Gastrocnemius medialis (tissue), 4 donors: ENCODE data around the gene LANCL2.

ENCODE experiments used
- POLR2A ChIP-seq, 2 donors: fragments of 450-650 bp; IDR thresholded peaks; one replicate each; pipeline ENCODE4 v1.6.1; 2017; ENCODE audit warnings: antibody characterized with exemption in 2 of 2, mild to moderate bottlenecking in 2 of 2, moderate library complexity in 2 of 2
- TF ChIP-seq, protein P1 (sequence below), 5 experiments: fragments of 450-650 bp in 3 of 5; fragments of 200-600 bp in 2 of 5; sonication (generic) in 2 of 5; IDR thresholded peaks in 4 of 5; conservative IDR thresholded peaks in 1 of 5; 1 replicate in 4 of 5; 2 replicates in 1 of 5; pipeline ENCODE4 v1.5.1; 2016 to 2019; ENCODE audit warnings: antibody characterized with exemption in 5 of 5, mild to moderate bottlenecking in 3 of 5, moderate library complexity in 3 of 5

DNA sequence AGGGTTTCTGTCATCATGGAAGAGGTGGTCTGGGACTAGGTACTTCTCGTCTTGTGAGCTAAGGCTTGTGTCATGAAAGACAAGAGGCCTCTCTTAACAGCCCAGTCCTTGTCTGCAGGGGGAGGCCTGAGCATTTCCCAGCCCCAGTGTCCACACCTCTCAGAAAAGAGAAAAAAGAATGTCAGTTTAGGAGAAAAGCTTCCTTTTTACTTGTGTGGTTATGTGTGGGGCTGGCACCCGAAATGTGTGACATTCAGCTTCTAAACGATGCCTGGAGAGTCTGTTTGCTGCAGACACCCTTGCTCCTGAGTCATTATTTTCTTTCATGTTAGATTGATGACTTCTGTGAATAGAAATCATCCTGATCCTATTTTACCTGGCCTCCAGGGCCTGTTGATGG is 67.4 kb downstream of the LANCL2 start:
- TF ChIP-seq, protein P1, sequence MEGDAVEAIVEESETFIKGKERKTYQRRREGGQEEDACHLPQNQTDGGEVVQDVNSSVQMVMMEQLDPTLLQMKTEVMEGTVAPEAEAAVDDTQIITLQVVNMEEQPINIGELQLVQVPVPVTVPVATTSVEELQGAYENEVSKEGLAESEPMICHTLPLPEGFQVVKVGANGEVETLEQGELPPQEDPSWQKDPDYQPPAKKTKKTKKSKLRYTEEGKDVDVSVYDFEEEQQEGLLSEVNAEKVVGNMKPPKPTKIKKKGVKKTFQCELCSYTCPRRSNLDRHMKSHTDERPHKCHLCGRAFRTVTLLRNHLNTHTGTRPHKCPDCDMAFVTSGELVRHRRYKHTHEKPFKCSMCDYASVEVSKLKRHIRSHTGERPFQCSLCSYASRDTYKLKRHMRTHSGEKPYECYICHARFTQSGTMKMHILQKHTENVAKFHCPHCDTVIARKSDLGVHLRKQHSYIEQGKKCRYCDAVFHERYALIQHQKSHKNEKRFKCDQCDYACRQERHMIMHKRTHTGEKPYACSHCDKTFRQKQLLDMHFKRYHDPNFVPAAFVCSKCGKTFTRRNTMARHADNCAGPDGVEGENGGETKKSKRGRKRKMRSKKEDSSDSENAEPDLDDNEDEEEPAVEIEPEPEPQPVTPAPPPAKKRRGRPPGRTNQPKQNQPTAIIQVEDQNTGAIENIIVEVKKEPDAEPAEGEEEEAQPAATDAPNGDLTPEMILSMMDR (IDR thresholded peaks at IDR 0.05 in 4 of 5, conservative IDR thresholded peaks at IDR 0.05 in 1 of 5), result no peak
- no peak for TF ChIP-seq POLR2A (IDR thresholded peaks at IDR 0.05)
